H1 (cell line): ENCODE data around the gene TACSTD2. TPM values are rescaled to one million over a fixed set of nuclear protein-coding genes. Genes with fewer than 3 reads are reported as not detected.

Experiments
- ATF3 ChIP-seq: IDR thresholded peaks from 2 replicates; pipeline ENCODE4 v1.6.1; 2011; ENCODE audit warnings: low read depth, mild to moderate bottlenecking, low read length; ENCODE audit not compliant: insufficient read depth
- BCL11A ChIP-seq, 2 experiments: IDR thresholded peaks; one replicate each; pipeline ENCODE4 v1.6.1; 2011; ENCODE audit warnings: low read depth in 2 of 2, low read length in 2 of 2, mild to moderate bottlenecking in 2 of 2
- CHD2 ChIP-seq: IDR thresholded peaks from 2 replicates; pipeline ENCODE4 v1.6.1; 2012; ENCODE audit warnings: low read length, improper control_type of control experiment
- EGR1 ChIP-seq: IDR thresholded peaks from 2 replicates; pipeline ENCODE4 v1.6.1; 2011; ENCODE audit warnings: low read depth, low read length, borderline replicate concordance
- POLR2A ChIP-seq, 2 experiments: IDR thresholded peaks; 1 replicate in 1 of 2; 2 replicates in 1 of 2; pipeline ENCODE4 v1.6.1; 2011; ENCODE audit warnings: low read depth in 2 of 2, low read length in 2 of 2, mild to moderate bottlenecking in 2 of 2; ENCODE audit errors: control extremely low read depth in 1 of 2
- RNF2 ChIP-seq: fragments of 200-900, 300-1000 bp; sonication (generic); IDR thresholded peaks from 2 replicates; pipeline ENCODE4 v1.7.1; 2016; ENCODE audit warnings: borderline replicate concordance, low read depth, mild to moderate bottlenecking, antibody characterized with exemption, low read length; ENCODE audit not compliant: poor library complexity, severe bottlenecking; ENCODE audit errors: missing control alignments
- polyA plus RNA-seq, 7 experiments: library from polyadenylated mRNA; depleted of rRNA in 3 of 7; stranded (reverse) in 5 of 7; unstranded in 2 of 7; fragments of >200 nt in 5 of 7; fragments of 200-250 nt in 2 of 7; gene quantifications; 1 replicate in 5 of 7; 2 replicates in 1 of 7; 4 replicates in 1 of 7; pipeline versions ENCODE4 v1.2.1 to v1.2.3, GENCODE V29; 2011 to 2013; ENCODE audit warnings: missing spikeins in 2 of 7, mixed read lengths in 2 of 7
- total RNA-seq: library from RNA; stranded (reverse); fragmentation: NEBNext Ultra II Directional; extraction: Animal tissue kit (Norgen Biotek cat#: 25700); gene quantifications from 2 replicates; pipeline ENCODE4 v1.2.1, GENCODE V29; 2021
- TF ChIP-seq, protein P1 (sequence below): fragments of 300-600 bp; sonication (generic); IDR thresholded peaks from 2 replicates; pipeline ENCODE4 v1.7.1; 2012; ENCODE audit warnings: low read length, moderate library complexity, mild to moderate bottlenecking, inconsistent platforms; ENCODE audit not compliant: insufficient replicate concordance

TACSTD2 gene
- total and polyA plus RNA-seq, 2 of the 8 experiments (the other 6 are each of a cell fraction or from before 2014, with no cell fraction given), result 0.76 to 0.85 TPM

GRCh38 chr1:58585581-58586151 is 8.6 kb upstream of the TACSTD2 start (continued):
- TF ChIP-seq, protein P1, sequence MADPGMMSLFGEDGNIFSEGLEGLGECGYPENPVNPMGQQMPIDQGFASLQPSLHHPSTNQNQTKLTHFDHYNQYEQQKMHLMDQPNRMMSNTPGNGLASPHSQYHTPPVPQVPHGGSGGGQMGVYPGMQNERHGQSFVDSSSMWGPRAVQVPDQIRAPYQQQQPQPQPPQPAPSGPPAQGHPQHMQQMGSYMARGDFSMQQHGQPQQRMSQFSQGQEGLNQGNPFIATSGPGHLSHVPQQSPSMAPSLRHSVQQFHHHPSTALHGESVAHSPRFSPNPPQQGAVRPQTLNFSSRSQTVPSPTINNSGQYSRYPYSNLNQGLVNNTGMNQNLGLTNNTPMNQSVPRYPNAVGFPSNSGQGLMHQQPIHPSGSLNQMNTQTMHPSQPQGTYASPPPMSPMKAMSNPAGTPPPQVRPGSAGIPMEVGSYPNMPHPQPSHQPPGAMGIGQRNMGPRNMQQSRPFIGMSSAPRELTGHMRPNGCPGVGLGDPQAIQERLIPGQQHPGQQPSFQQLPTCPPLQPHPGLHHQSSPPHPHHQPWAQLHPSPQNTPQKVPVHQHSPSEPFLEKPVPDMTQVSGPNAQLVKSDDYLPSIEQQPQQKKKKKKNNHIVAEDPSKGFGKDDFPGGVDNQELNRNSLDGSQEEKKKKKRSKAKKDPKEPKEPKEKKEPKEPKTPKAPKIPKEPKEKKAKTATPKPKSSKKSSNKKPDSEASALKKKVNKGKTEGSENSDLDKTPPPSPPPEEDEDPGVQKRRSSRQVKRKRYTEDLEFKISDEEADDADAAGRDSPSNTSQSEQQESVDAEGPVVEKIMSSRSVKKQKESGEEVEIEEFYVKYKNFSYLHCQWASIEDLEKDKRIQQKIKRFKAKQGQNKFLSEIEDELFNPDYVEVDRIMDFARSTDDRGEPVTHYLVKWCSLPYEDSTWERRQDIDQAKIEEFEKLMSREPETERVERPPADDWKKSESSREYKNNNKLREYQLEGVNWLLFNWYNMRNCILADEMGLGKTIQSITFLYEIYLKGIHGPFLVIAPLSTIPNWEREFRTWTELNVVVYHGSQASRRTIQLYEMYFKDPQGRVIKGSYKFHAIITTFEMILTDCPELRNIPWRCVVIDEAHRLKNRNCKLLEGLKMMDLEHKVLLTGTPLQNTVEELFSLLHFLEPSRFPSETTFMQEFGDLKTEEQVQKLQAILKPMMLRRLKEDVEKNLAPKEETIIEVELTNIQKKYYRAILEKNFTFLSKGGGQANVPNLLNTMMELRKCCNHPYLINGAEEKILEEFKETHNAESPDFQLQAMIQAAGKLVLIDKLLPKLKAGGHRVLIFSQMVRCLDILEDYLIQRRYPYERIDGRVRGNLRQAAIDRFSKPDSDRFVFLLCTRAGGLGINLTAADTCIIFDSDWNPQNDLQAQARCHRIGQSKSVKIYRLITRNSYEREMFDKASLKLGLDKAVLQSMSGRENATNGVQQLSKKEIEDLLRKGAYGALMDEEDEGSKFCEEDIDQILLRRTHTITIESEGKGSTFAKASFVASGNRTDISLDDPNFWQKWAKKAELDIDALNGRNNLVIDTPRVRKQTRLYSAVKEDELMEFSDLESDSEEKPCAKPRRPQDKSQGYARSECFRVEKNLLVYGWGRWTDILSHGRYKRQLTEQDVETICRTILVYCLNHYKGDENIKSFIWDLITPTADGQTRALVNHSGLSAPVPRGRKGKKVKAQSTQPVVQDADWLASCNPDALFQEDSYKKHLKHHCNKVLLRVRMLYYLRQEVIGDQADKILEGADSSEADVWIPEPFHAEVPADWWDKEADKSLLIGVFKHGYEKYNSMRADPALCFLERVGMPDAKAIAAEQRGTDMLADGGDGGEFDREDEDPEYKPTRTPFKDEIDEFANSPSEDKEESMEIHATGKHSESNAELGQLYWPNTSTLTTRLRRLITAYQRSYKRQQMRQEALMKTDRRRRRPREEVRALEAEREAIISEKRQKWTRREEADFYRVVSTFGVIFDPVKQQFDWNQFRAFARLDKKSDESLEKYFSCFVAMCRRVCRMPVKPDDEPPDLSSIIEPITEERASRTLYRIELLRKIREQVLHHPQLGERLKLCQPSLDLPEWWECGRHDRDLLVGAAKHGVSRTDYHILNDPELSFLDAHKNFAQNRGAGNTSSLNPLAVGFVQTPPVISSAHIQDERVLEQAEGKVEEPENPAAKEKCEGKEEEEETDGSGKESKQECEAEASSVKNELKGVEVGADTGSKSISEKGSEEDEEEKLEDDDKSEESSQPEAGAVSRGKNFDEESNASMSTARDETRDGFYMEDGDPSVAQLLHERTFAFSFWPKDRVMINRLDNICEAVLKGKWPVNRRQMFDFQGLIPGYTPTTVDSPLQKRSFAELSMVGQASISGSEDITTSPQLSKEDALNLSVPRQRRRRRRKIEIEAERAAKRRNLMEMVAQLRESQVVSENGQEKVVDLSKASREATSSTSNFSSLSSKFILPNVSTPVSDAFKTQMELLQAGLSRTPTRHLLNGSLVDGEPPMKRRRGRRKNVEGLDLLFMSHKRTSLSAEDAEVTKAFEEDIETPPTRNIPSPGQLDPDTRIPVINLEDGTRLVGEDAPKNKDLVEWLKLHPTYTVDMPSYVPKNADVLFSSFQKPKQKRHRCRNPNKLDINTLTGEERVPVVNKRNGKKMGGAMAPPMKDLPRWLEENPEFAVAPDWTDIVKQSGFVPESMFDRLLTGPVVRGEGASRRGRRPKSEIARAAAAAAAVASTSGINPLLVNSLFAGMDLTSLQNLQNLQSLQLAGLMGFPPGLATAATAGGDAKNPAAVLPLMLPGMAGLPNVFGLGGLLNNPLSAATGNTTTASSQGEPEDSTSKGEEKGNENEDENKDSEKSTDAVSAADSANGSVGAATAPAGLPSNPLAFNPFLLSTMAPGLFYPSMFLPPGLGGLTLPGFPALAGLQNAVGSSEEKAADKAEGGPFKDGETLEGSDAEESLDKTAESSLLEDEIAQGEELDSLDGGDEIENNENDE, result no peak
- TF ChIP-seq CHD2 (no peak), ATF3 (no peak), EGR1 (no peak), POLR2A (IDR thresholded peaks at IDR 0.05; ENCODE audit: control extremely low read depth in 1 of 2, low read depth in 2 of 2, low read length in 2 of 2) (no peak), RNF2 (no peak), BCL11A (IDR thresholded peaks at IDR 0.05; ENCODE audit: low read depth in 2 of 2, low read length in 2 of 2) (no peak)
